ENCODE measurements around the gene UBE2O.

Gene UBE2O

GRCh38 chr17:76407509-76407908, 45.4 kb downstream of the UBE2O start:
- no peak for TF ChIP-seq ZBTB10 (tag by site-specific recombination; IDR thresholded peaks at IDR 0.05)
- 0 out of 2 replicates have a peak, but pooled peaks have one; percentile 17 for TF ChIP-seq GLIS1 (tag by site-specific recombination; IDR thresholded peaks at IDR 0.05)
- ChIA-PET CTCF (interaction anchor here (0.6 to 8.5 kb wide), 14 partner anchors 11 to 106 kb away, joined by 3 to 90 read pairs (median 9); partner anchors contain the start of gene RHBDF2), POLR2A (no interaction called here)
- H3K9me3 ChIP-seq (ENCODE audit: control insufficient read depth, insufficient read depth, low read depth, low read length): no peaks in the 10 kb centered on the region
- H3K36me3 ChIP-seq (ENCODE audit: control insufficient read depth in 2 of 2, insufficient read depth in 1 of 2, low read length in 2 of 2): peaks cover 20 to 61% of the 10 kb centered on the region in 2 experiments
- H3K27ac ChIP-seq (ENCODE audit: extremely low read depth, low read depth, low read length): no peak overlapping the region
- H3K4me1 ChIP-seq (ENCODE audit: control insufficient read depth, insufficient read depth, low read length): peaks cover 10% of the 10 kb centered on the region
- no peak overlapping the region for H3K4me3 ChIP-seq (ENCODE audit: low read depth, low read length)

GRCh38 chr17:76405967-76406647, 46.8 kb downstream of the UBE2O start:
- Histone ChIP-seq H3K27ac (ENCODE audit: extremely low read depth, low read depth, low read length) (no peak overlapping the region), H3K4me1 (ENCODE audit: control insufficient read depth, insufficient read depth, low read length) (peaks cover 10% of the 10 kb centered on the region)
- POLR2A ChIA-PET: interaction anchor here (0.5 kb wide), 1 partner anchor 19 kb away, joined by 7 read pairs; no protein-coding TSS in a partner anchor
- peak; percentile 80 for TF ChIP-seq ZNF10 (tag by site-specific recombination; IDR thresholded peaks at IDR 0.05)
- peak; percentile 67 for TF ChIP-seq PRDM10 (tag by site-specific recombination; IDR thresholded peaks at IDR 0.05)
- peak; percentile 78 for TF ChIP-seq ZNF449 (tag by site-specific recombination; IDR thresholded peaks at IDR 0.05)
- peak; percentile 43 for TF ChIP-seq IKZF3 (tag by site-specific recombination; IDR thresholded peaks at IDR 0.05)
- peak; percentile 40; the same call in 1 of the 2 replicates for TF ChIP-seq ZBTB17 (tag by site-specific recombination; IDR thresholded peaks at IDR 0.05)
- TF ChIP-seq ZBTB8A (tag by site-specific recombination; IDR thresholded peaks at IDR 0.05): peak; percentile 83
- TF ChIP-seq ZNF426 (tag by site-specific recombination; IDR thresholded peaks at IDR 0.05): no peak
- no peak for TF ChIP-seq ZNF416 (tag by site-specific recombination; IDR thresholded peaks at IDR 0.05)
- no peak for TF ChIP-seq ZNF2 (tag by site-specific recombination; IDR thresholded peaks at IDR 0.05)
- TF ChIP-seq ZNF514 (tag by site-specific recombination; IDR thresholded peaks at IDR 0.05): no peak
- TF ChIP-seq ZNF248 (tag by site-specific recombination; IDR thresholded peaks at IDR 0.05): no peak
- peak; percentile 10 for TF ChIP-seq ZBTB26 (tag by site-specific recombination; optimal IDR thresholded peaks at IDR 0.05)
- peak; percentile 88 for TF ChIP-seq ZIC2 (tag by site-specific recombination; IDR thresholded peaks at IDR 0.05)
- peak; percentile 66; the same call in 1 of the 2 replicates for TF ChIP-seq ZBTB6 (tag by site-specific recombination; IDR thresholded peaks at IDR 0.05)
- peak; percentile 60; the same call in 1 of the 2 replicates for TF ChIP-seq ZNF223 (tag by site-specific recombination; IDR thresholded peaks at IDR 0.05)
- TF ChIP-seq ZNF639 (tag by site-specific recombination; IDR thresholded peaks at IDR 0.05): no peak
- TF ChIP-seq ZBTB44 (tag by site-specific recombination; IDR thresholded peaks at IDR 0.05): peak; percentile 65; the same call in 1 of the 2 replicates

More at GRCh38 chr17:76405967-76406647, 46.8 kb downstream of the UBE2O start:
- Histone ChIP-seq H3K4me3 (ENCODE audit: low read depth, low read length) (no peak overlapping the region), H3K9me3 (ENCODE audit: control insufficient read depth, insufficient read depth, low read depth, low read length) (no peaks in the 10 kb centered on the region), H3K36me3 (ENCODE audit: control insufficient read depth in 2 of 2, insufficient read depth in 1 of 2, low read length in 2 of 2) (peaks cover 24 to 62% of the 10 kb centered on the region in 2 experiments)
- CTCF ChIA-PET: interaction anchor here (0.7 to 3.1 kb wide), 7 partner anchors 9 to 308 kb away, joined by 3 to 14 read pairs (median 6); partner anchors contain the start of gene SPHK1
